Fibroblast of skin of right biceps (primary cell): ENCODE measurements around the gene SAMD7.

Source experiments
- DNase-seq: peaks from one replicate; pipeline ENCODE4 v3.0.0-alpha.2; 2013

SAMD7 gene, protein sequence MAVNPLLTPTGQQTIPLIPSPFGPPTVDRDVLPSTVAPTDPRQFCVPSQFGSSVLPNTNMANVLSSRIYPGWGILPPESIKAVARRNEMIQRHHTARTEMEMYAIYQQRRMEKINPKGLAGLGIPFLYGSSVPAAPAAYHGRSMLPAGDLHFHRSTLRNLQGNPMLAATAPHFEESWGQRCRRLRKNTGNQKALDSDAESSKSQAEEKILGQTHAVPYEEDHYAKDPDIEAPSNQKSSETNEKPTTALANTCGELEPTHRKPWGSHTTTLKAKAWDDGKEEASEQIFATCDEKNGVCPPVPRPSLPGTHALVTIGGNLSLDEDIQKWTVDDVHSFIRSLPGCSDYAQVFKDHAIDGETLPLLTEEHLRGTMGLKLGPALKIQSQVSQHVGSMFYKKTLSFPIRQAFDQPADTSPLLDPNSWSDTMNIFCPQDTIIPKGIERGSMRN

DNA sequence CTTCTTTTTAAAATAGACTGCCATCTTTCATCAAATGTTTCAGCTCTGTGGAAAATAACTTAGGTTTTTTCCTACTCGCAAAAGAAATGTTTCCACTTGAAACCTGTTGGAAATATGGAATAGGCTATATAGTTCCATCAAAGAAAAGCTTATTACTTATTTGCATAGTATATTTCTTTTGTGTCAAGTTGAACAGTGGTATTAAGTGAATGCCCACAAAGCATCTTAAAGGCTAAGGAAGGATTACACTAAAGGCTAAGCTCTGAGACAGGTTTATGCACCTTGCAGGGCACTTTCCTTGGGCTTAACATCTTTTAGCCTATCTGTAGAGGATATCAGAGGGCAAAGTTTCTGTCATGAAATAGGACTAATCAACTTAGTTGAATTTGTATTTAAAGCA lies at the start of gene SAMD7:
SAMD7 (plus strand) TSS at position 301 of the 400 bp plus-strand sequence. CDS start 7,927 bp downstream, outside the sequence.
- DNase-seq: no peak

DNA sequence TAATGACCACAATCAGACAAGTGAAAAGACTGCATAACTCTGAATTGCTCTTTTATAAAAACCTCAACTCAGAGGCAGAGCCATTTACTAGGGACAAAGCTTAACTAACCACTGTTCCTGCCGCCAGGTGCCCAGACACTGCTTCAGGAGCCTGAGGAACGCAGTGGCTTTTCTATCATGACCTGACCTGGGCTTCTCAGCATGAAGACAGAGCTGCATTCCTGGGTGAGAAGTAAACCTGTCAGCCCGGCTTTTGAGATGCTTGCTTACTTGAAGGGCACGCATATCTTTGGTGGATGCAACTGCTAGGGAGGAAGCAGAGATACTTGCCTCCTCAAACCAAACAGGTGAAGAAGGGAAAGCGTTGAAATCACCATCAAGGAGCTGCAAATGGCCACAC lies 49.5 kb upstream of the SAMD7 start:
- no peak for DNase-seq

DNA sequence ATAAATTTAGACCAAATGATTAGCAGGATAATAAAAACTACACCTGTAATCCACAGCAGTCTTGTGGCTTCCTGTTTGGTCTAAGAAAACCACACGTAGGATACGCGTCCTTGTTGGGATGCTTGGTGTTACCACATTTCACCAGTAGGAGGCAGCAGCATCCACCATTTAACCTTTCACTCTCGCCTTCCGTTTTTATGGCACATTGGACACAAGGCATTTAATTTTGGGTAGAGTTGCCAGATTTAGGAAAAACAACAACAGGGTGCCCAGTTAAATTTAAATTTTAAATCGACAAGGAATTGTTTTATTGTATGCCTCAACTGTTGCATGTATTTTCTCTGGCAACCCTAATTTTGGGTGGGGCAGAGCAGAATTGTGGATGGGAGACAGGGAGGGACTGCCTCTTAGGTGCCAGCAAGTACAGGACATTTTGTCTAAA lies 47.9 kb upstream of the SAMD7 start:
- DNase-seq: peak; percentile 56

DNA sequence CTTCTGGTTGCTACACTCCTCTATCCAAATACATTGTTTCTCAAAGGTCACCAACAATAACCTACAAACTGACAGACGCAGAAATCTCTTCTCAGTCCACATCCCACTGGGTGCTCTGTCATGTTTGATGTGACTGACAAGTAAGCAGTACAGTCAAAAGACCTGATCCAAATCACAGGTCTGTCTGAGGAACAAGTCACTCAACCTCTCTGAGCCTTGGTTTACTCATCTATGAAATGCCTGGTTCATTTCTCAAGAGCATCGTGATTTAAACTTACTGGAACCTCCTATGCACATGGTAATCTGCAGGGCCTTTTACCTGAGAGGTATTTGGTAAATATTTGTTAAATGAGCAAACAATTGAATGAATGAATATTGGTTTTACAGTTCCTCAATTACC lies 47.1 kb upstream of the SAMD7 start:
- DNase-seq: no peak

DNA sequence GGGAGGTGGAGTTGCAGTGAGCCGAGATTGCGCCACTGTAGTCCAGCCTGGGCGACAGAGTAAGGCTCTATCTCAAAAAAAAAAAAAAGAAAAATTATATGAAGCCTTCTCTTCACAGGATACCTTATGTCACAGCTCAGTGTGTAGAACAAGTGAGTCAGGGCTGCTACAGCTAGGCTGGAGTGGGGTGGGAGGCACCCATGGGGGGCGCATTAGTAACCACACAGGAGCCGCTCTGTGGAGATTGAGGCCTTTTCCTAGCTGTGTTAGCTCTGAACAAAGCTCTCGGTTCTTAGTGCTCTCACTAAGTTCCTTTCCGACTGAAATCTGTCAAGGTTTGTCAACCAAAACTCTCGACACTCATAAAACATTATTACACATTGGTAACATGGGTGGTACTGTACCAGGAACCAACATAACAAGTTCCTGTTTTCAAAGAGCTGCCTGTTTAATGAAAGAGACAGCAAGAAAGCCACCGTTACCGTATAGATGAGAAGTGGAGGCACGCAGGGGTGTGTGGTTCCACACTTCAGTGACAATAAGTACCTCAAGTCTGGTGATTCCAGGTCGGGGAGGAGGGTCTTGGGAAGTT lies 46.1 kb upstream of the SAMD7 start:
- no peak for DNase-seq

DNA sequence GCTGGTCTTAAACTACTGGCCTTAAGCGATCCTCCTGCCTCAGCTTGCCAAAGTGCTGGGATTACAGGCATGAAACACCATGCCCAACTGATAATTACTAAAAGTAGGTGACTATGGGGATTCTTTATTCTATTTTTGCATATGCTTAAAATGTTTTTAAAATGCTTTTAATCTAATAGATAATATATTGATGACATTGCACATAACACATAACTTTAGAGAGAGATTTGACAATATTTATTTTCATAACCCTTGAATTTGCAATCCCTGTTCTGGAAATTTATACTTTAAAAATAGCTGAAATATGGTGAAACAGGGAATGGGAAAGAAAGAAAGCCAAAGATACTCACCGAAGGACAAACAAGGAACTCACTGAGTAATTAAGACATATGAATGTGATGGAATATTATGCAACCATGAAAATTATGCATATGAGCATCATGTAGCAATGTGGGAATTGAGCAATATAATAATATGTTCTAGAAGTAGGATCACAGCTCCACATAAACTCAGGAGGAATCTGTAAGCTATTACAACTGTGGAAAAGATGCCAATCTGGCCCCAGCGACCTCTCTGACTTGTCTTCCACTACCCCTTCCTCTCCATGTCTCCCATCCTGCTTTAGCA lies 43.7 kb upstream of the SAMD7 start:
- DNase-seq: no peak

DNA sequence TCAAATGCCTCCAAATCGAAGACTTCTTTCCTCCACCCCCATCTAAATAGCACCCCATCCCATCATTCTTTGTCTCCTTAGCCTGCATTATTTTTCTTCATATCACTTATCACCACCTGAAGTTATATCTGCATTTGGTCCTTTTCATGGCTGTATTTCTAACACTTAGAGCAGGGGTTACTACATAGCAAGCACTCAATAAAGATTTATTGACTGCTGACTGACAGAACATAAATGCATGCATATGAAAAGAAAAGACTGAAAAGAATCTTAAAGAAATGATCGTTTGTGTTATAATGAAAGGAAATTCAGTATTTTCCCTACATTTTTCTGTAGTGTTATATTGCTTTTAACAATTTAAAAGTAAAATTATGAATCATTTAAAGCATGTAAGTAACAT lies 43.0 kb upstream of the SAMD7 start:
- DNase-seq: no peak

DNA sequence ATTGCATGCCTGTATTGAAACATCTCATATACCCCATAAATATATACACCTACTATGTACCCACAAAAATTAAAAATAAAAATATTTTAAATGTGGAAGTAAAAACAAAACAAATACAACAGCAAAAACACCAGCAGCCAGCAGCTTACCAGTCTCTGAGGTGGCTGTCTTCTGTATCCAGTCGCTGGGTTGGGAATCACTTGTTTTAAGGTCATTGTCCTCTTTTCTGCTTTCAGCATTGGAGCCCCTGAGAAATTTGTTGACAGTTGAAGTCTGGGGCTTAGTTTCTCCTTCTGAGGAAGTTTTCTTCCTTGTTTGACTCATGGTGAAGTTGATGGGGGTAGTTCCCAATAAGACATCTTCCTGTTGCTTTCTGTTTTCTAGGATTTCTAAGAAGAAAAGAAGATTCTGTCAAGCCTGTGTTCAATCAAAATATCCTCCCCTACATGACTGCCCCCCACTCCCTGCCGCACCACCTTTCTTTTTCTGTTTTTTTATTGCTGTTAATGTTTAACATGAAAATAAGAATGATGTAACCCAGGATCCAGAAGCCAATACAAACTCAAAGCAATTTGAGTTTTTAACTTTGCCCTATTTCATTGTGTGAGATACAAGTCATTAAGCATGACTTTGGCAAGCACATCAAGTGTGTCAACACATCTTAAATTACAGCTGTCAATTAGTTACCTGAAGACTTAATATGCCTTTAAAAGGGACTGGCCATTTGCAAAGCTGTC lies 41.7 kb upstream of the SAMD7 start, which contains the start of gene LRRC31:
LRRC31 (minus strand) TSS at position 452 of the 737 bp plus-strand sequence; CDS start at position 324, 128 bp downstream.
- no peak for DNase-seq

DNA sequence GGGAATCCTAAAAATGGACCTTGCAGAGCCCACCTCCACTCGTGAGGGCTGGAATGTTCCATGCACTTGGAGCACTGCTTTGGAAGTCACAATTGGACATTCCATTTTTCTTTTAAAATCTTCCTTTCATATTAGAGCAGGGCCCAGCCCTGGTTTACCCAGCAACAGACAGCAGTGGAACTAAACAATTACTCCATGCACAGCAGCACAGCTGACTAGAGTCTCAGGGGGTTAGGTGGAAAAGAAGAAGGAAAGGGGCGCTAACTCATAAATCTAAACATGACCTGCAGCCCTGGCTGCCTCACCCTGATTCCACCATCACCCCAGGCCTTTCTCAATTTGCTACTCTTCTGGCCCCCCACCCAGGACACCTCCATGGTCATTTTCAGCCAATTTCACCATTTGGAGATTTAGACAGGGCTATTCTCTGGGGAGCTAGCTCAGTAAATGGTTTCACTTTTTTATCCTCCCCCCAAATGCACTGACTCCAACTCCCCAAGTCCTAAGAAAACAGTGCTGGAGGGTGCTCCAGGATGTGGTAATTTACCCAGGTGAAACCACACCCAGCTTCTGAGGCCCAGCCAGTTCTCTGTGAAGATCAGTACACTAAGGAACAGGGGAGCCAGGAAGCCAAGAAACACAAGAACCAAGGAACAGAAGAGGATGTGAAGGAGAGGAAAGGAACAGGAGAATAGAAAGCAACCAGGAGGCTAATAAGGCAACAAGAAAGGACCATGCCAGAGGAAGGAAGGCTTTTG lies 40.1 kb upstream of the SAMD7 start:
- DNase-seq: no peak

DNA sequence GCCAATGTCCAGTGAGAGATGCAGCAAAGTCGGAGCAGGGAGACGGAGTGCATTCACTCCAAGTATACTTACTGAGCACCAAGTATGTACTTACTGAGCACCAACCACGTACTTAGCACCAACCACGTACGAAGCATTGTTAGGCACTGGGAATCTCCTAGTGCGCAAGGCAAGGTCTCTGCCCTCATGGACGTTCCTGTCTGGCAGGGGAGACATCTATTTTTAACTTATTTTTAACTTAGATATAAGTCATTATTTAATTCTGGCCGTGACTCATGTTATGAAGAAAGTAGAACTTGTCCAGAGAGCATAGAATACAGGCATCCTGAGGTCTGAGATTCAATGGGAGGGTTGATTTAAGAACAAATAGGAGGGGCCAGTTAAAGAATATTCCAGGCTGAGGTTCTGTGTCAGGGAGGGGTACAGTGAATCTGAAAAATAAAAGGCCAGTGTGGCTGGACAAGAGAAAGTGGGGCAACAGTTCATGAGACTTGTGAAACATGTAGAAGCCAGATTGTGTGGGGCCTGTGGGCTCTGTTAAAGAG lies 32.3 kb upstream of the SAMD7 start:
- no peak for DNase-seq

DNA sequence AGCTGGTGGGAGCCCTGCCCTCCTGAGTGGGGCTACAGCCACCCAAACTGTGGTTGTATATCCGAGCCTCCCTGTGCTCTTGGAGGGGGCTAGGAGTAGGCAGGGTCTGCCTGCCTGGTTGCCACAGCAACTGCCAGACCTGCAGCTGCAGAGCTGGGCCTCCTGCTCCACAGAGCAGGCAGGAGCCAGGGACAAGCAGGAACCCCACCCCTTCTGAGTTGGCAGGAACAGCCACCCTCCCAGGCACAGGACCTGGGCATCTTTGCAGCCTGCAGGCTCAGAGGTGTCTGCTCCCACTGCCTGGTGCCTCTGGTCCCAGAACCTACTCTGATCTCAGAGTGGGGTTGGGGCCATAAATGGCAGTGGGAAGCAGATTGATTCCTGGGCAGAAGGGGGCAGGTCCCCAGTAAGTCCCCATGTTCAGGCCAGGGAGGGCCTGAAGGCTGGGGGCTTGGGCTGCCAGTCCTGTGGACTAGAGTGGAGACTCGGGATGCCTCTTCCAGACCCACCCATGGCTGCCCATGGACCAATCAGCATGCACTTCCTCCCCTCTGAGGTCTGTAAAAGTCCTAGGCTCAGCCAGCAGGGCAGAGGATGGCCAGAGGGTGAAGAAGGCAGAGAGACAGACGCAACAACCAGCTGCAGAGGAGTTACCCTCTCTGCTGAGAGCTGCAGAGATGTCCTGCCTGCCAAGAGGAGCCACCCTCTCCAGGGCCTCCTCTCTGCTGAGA lies 31.4 kb upstream of the SAMD7 start:
- DNase-seq: no peak

DNA sequence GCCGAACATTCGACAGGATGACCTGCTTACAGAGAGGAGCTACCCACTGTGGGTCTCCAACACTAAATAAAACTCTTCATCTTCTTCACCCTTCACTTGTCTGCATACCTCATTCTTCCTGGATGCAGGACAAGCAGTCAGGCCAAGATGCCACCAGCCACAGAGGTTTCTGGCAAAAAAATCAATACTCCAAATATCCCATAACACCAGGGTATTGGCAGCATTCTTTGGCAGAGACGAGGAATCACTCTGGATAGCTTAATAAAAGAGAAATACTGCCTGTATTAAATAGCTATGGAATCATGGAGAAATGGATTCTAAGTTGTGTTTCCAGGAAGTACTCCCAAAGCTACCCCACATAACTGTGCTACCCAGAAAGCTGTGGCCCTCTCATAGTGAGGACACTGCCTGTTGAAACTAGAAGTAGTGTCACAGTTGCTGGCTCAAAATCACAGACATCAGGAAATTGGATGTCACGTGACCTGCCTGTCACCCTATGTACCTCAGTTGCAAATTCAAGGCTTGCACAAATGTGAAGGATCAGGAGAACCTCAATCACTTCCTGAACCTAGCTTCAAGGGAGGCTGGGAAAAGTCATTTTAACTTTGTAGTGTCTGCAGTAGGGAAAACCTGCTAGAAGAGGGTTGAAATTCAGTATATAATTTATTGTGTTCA lies 30.7 kb upstream of the SAMD7 start:
- DNase-seq: no peak

DNA sequence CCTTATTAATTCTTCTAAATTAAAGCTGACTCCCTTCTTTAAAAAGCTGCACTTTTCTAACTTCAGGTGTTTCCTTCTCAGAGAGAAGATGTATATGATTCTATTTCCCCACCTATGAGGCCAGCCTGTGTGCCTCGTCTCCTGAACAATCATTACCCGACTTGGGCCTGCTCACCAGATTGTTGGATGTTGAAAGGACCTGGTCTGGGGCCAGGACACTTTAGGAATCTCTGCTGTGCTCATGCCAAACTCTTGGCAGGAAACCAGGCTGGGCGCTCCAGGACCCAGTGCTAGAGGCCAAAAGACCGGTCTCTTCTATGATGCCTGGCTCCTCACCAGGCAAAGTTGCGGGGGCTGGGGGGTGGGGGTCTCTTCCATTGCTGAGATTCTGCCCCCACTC lies 24.7 kb upstream of the SAMD7 start:
- no peak for DNase-seq

DNA sequence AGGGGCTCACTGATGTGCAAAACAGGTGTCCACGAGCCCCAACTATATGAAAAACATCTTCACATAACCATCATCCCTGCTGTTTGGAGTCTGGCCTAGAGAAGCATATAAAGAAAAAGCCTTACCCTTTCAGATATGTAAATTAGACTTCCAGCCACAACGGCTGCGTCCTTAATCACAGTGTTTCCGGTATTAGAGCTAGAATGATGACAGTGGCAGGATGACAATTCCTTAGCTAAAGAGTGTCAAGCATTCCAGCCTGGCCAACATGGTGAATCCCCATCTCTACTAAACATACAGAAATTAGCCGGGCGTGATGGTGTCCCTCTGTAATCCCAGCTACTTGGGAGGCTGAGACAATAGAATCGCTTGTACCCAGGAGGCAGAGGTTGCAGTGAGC lies 19.5 kb upstream of the SAMD7 start:
- no peak for DNase-seq

DNA sequence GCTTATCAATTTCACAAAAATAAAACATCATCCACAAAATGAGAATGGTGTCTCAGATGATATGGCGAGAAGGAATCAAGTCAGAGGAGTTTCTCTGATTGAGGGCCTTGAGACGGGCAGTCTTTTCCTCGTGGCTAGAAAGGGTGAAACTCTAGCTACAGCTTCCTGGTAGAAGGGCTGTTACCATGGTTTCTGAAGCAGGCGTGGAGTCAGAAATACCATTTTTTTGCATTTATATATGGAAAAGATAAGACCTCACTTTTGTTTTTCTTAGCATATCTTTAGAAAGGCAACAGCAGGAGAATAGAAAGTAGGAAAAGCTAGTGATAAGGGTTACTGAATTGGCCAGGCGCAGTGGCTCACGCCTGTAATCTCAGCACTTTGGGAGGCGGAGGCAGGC lies 17.3 kb upstream of the SAMD7 start:
- no peak for DNase-seq

DNA sequence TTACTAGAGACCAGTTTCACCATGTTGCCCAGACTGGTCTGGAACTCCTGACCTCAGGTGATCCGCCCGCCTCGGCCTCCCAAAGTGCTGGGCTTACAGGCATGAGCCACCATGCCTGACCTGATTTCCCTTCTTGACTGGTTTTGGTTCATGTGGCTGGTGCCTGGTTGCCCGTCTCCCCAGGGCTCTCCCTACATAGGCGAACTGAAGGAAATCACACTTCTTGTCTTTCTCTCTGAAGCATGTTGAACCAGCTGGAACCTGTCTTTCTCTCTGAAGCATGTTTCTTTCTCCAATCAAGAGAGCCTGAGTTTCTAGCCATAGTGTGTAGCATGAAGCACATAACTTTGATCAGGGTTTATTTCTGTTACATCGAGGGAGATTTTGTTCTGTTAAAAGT lies 16.3 kb upstream of the SAMD7 start:
- no peak for DNase-seq

DNA sequence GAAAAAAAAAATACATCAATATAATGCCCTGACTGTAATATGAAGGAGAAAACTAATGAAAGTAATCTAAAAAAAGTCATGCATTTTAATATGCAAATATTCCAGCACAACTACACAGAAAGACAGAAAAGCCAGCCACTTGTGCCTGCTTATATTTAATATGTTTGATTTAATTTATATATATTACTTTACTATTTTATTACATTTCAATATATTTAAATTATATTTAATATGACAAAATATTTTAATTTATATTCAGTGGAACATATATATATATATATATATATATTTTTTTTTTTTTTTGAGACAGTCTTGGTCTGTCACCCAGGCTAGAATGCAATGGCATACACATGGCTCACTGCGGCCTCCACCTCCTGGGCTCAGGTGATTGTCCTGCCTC lies 14.1 kb upstream of the SAMD7 start:
- DNase-seq: no peak

DNA sequence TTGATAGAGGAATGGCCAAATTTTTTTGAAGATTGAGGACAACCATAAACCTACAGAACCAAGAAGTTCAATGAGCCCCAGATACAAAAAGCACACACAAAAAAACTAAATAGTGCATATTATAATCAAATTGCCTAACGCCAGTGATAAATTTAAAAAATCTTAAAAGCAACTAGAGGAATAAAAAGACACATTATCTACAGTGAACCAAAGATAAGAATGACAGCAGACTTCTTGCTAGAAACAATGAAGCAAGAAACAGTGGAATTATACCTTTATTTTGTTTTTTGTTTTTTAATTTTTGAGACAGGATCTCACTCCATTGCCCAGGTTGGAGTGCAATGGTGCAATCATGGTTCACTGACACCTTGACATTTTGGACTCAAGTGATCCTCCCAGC lies 9.9 kb upstream of the SAMD7 start:
- no peak for DNase-seq

DNA sequence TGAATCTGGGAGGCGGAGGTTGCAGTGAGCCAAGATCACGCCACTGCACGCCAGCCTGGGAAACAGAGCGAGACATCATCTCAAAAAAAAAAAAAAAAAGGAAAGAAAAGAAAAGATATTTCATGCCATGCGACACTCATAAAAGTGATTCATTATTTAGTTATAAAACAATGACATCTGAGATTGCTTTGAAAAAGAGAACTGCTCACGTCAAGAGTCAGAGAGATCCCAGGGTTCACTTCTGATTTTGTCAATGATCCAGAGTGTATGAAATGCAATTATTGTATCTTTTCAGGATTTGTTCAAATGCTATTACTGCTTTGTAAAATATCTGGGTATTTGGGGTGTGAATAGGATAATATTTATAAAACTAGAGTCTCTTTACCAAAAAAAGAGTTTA lies 6.0 kb upstream of the SAMD7 start:
- DNase-seq: no peak

DNA sequence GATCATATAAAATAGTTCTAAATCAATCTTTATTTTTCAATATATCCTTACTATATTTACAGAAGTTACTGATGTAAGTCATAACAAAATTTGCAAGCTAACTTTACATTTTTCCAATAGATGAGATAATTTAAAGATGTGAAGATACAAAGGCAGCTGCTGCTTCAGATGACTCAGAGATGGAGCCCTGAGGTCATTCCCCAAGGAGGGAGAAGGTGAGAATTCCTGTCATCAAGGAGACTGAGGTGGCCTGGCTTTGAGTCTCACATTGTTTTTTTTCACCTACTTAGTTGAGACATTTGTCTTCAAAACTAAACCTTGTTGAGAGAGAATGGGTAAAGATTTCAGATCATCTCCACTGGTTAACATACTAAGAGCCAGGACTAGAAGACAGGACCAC lies 3.9 kb upstream of the SAMD7 start:
- DNase-seq: no peak

DNA sequence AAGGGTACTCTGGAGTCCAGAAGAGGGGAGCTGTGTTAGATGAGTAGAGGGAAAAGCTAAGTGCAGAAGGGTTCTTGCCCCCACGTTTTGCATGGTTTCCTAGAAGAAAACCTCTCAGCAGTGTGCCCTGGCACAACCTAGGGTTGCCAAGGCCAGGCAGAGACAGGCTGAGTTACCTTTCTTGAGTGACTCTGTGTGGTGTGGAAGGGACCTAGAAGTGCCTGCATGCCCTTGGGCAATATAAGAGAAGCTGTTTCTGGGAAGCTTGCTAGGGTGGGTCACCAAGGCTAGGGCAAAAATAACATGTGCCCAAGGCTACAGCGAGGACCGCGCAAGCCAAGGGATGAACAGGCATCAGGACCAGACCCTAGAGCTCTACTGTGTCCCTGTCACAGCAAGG lies 3.4 kb upstream of the SAMD7 start:
- no peak for DNase-seq
